GM12874 (cell line): ENCODE data around the gene SPATA18.

Experiments used
- TF ChIP-seq, protein P1 (sequence below): IDR thresholded peaks from 2 replicates; pipeline ENCODE4 v1.5.1; 2011; ENCODE audit warnings: low read depth, mild to moderate bottlenecking, control low read depth, low read length, moderate library complexity; ENCODE audit not compliant: insufficient read depth

SPATA18 gene

GRCh38 chr4:52126966-52127365 is 75.9 kb downstream of the SPATA18 start:
- TF ChIP-seq, protein P1, sequence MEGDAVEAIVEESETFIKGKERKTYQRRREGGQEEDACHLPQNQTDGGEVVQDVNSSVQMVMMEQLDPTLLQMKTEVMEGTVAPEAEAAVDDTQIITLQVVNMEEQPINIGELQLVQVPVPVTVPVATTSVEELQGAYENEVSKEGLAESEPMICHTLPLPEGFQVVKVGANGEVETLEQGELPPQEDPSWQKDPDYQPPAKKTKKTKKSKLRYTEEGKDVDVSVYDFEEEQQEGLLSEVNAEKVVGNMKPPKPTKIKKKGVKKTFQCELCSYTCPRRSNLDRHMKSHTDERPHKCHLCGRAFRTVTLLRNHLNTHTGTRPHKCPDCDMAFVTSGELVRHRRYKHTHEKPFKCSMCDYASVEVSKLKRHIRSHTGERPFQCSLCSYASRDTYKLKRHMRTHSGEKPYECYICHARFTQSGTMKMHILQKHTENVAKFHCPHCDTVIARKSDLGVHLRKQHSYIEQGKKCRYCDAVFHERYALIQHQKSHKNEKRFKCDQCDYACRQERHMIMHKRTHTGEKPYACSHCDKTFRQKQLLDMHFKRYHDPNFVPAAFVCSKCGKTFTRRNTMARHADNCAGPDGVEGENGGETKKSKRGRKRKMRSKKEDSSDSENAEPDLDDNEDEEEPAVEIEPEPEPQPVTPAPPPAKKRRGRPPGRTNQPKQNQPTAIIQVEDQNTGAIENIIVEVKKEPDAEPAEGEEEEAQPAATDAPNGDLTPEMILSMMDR = no peak

- TF ChIP-seq, protein P1 = no peak
Measured at GRCh38 chr4:52135171-52135570, 84.1 kb downstream of the SPATA18 start.

- TF ChIP-seq, protein P1 = no peak
Measured at GRCh38 chr4:52142816-52143215, 91.7 kb downstream of the SPATA18 start.

GRCh38 chr4:52143815-52144214 is 92.7 kb downstream of the SPATA18 start:
- TF ChIP-seq, protein P1 = no peak

- TF ChIP-seq, protein P1 = no peak
Measured at GRCh38 chr4:52144372-52144771, 93.3 kb downstream of the SPATA18 start.
